Gastroesophageal sphincter (tissue), 4 donors: ENCODE data around the gene TLCD1. TPM values are rescaled to one million over a fixed set of nuclear protein-coding genes. Genes with fewer than 3 reads are reported as not detected.

Experiments
- ATAC-seq: fragments of 150-250 bp; one replicate; pipeline ENCODE4 v1.9.1; 2016; ENCODE audit warnings: mild to moderate bottlenecking, moderate library complexity
- H3K27ac ChIP-seq, 4 donors: fragments of 200-600 bp; sonication (generic) in 3 of 4; 1 replicate in 3 of 4; 2 replicates in 1 of 4; pipeline ENCODE4 v1.5.1; 2016 to 2019
- H3K27me3 ChIP-seq: fragments of 200-600 bp; sonication (generic); one replicate; pipeline ENCODE4 v1.5.1; 2019
- H3K36me3 ChIP-seq, 2 donors: fragments of 200-600 bp; sonication (generic); one replicate each; pipeline ENCODE4 v1.5.1; 2019; ENCODE audit warnings: control low read depth in 1 of 2
- H3K4me1 ChIP-seq, 3 donors: fragments of 200-600 bp; sonication (generic); 1 replicate in 2 of 3; 2 replicates in 1 of 3; pipeline ENCODE4 v1.5.1; 2016 to 2019; ENCODE audit warnings: control low read depth in 2 of 3
- H3K4me3 ChIP-seq, 2 donors: fragments of 200-600 bp; sonication (generic); one replicate each; pipeline ENCODE4 v1.5.1; 2019; ENCODE audit warnings: mild to moderate bottlenecking in 1 of 2, moderate library complexity in 1 of 2
- H3K9me3 ChIP-seq, 3 donors: fragments of 200-600 bp; sonication (generic); one replicate each; pipeline ENCODE4 v1.5.1; 2017 to 2019; ENCODE audit warnings: control low read depth in 2 of 3
- EP300 ChIP-seq: sonication (generic); formaldehyde crosslinking; IDR thresholded peaks from one replicate; pipeline ENCODE4 v1.6.1; 2017; ENCODE audit warnings: antibody characterized with exemption, mild to moderate bottlenecking
- POLR2A ChIP-seq, 2 donors: fragments of 450-650 bp; IDR thresholded peaks; one replicate each; pipeline ENCODE4 v1.6.1; 2017; ENCODE audit warnings: antibody characterized with exemption in 2 of 2, mild to moderate bottlenecking in 2 of 2, moderate library complexity in 1 of 2
- POLR2AphosphoS5 ChIP-seq: sonication (generic); formaldehyde crosslinking; IDR thresholded peaks from one replicate; pipeline ENCODE4 v1.6.1; 2017; ENCODE audit warnings: antibody characterized with exemption
- WGBS, 2 donors: methylation state at CpG; one replicate each; pipeline ENCODE4 v1.1.5; 2018; ENCODE audit warnings: low coverage in 1 of 2; 5-methylcytosine and 5-hydroxymethylcytosine counted together
- total RNA-seq, 4 donors: library from RNA; depleted of rRNA; stranded (reverse); fragments of >200 nt; gene quantifications; one replicate each; pipeline ENCODE4 v1.1.0, GENCODE V29; 2016
- TF ChIP-seq, protein P1 (sequence below), 4 experiments: fragments of 200-600 bp in 2 of 4; fragments of 450-650 bp in 2 of 4; sonication (generic) in 1 of 4; IDR thresholded peaks; one replicate each; pipeline ENCODE4 v1.5.1; 2017 to 2019; ENCODE audit warnings: antibody characterized with exemption in 4 of 4, mild to moderate bottlenecking in 2 of 4, moderate library complexity in 2 of 4

Gene TLCD1
- total RNA-seq, 4 donors from 2014 or later, result 1.1 to 2.8 TPM; not detected in 2

- TF ChIP-seq EP300, result no peak
- no peak for TF ChIP-seq POLR2A (IDR thresholded peaks at IDR 0.05)
- TF ChIP-seq, protein P1, sequence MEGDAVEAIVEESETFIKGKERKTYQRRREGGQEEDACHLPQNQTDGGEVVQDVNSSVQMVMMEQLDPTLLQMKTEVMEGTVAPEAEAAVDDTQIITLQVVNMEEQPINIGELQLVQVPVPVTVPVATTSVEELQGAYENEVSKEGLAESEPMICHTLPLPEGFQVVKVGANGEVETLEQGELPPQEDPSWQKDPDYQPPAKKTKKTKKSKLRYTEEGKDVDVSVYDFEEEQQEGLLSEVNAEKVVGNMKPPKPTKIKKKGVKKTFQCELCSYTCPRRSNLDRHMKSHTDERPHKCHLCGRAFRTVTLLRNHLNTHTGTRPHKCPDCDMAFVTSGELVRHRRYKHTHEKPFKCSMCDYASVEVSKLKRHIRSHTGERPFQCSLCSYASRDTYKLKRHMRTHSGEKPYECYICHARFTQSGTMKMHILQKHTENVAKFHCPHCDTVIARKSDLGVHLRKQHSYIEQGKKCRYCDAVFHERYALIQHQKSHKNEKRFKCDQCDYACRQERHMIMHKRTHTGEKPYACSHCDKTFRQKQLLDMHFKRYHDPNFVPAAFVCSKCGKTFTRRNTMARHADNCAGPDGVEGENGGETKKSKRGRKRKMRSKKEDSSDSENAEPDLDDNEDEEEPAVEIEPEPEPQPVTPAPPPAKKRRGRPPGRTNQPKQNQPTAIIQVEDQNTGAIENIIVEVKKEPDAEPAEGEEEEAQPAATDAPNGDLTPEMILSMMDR (IDR thresholded peaks at IDR 0.05), result no peak
- peak; percentile 22 for TF ChIP-seq POLR2AphosphoS5
- peaks cover 4 to 63% (median 36%) of the 10 kb centered on the region in 3 donors for H3K4me1 ChIP-seq
Observed at GRCh38 chr17:28716740-28717577, 9.1 kb downstream of the TLCD1 start.

GRCh38 chr17:28715217-28715616 lies 10.8 kb downstream of the TLCD1 start:
- ATAC-seq, result no peak
- no peak for TF ChIP-seq POLR2A (IDR thresholded peaks at IDR 0.05)
- no peak for TF ChIP-seq EP300
- TF ChIP-seq POLR2AphosphoS5, result no peak
- TF ChIP-seq, protein P1 (IDR thresholded peaks at IDR 0.05), result no peak
- Histone ChIP-seq H3K36me3 (peaks cover 0 to 33% of the 10 kb centered on the region in 2 donors), H3K4me1 (peaks cover 0 to 60% (median 22%) of the 10 kb centered on the region in 3 donors), H3K4me3 (no peak overlapping the region), H3K27ac (no peak overlapping the region), H3K9me3 (no peaks in the 10 kb centered on the region), H3K27me3 (no peaks in the 10 kb centered on the region)
- WGBS, 2 donors, result 63% methylated on average over 2 of the region's 2 CpGs; no CpG with 5 or more reads in 1 of the 2 donors

More at GRCh38 chr17:28716740-28717577, 9.1 kb downstream of the TLCD1 start:
- Histone ChIP-seq H3K27me3 (no peaks in the 10 kb centered on the region), H3K4me3 (peak overlapping the region; percentile 51 to 89), H3K27ac (peak overlapping the region; percentile 78 to 95 (median 93)), H3K9me3 (no peaks in the 10 kb centered on the region), H3K36me3 (peaks cover 0 to 42% of the 10 kb centered on the region in 2 donors)
- WGBS, 2 donors, result 5% methylated on average over 5 of the region's 63 CpGs; no CpG with 5 or more reads in 1 of the 2 donors
- no peak for ATAC-seq

DNA sequence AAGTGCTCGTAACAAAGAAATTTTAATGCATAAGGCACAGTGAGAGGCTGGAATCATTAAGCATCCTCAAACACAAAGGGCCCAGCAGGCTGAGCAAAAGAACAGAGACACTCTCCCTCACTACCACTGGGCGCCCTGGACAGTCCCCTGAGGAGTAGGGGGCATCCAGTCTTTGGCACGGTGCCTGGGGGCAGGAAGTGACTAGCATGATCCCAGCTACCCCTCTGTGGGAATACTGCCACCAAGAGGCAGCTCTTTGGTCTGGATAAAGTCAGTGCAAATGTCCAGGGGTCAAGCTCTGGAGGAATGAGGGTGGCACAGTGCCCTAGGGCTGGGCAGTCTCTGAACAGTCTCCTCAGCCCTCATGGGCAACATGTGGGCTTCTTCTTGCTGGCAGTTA lies 11.8 kb downstream of the TLCD1 start:
- TF ChIP-seq POLR2A (IDR thresholded peaks at IDR 0.05) (no peak), EP300 (no peak), POLR2AphosphoS5 (no peak)
- TF ChIP-seq, protein P1 (IDR thresholded peaks at IDR 0.05), result no peak
- Histone ChIP-seq H3K4me3 (no peak overlapping the region), H3K27ac (no peak overlapping the region), H3K9me3 (no peaks in the 10 kb centered on the region), H3K4me1 (peaks cover 0 to 67% (median 22%) of the 10 kb centered on the region in 3 donors), H3K27me3 (no peaks in the 10 kb centered on the region), H3K36me3 (peaks cover 0 to 33% of the 10 kb centered on the region in 2 donors)
- ATAC-seq, result no peak
- no CpG with 5 or more reads among the region's 3 CpGs for WGBS, 2 donors

DNA sequence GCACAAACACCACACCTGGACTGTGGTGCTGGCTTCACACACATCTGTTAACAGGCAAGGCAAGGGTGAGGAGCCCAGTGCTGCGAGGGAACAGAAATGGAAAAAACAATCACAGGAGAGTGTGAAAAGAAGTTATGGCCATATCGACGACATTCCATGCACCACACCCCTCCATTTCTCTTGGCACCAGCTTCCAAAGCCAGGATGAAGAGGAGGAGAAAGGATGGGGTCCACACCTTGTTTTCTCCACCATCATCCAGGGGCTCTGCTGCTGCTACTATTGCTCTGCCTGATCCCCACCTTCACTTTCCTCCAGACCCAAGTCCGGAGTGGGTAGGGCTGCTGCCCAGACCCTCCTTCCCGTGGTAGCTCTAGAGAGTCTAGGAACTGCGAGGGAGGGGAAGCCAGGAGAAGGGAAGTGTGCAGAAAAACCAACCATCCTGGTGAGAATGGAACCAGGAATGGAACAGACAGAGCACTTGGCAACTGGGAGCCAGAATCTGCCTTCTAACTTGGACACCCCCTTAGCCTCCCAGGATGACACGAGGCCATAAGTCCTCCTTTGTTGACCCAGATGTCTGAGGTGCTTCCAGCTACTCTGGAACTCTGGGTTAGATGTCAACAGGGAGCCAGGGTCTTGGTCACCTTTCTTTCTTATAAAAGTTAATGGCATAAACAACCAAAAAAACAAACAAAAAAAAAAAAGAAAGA lies 13.2 kb downstream of the TLCD1 start:
- peaks cover 0 to 33% of the 10 kb centered on the region in 2 donors for H3K36me3 ChIP-seq
- ATAC-seq, result no peak
- H3K27me3 ChIP-seq, result no peaks in the 10 kb centered on the region
- TF ChIP-seq, protein P1 (IDR thresholded peaks at IDR 0.05), result no peak
- TF ChIP-seq POLR2AphosphoS5, result no peak
- no peak for TF ChIP-seq POLR2A (IDR thresholded peaks at IDR 0.05)
- TF ChIP-seq EP300, result no peak
- H3K4me3 ChIP-seq, result no peak overlapping the region
- peak overlapping the region in 2 of 4 donors; percentile 97 for H3K27ac ChIP-seq
- 59 to 100% methylated on average over 3 of the region's 7 CpGs for WGBS, 2 donors
- H3K4me1 ChIP-seq, result peaks cover 0 to 53% (median 13%) of the 10 kb centered on the region in 3 donors
- no peaks in the 10 kb centered on the region for H3K9me3 ChIP-seq
